Stimulated activated naive CD8-positive, alpha-beta T cell treated with anti-CD3 and anti-CD28 coated beads, Interleukin-15, amount 100 ng/mL, for 72 hours (primary cell): Measurements from ENCODE around the gene HERC6.
"Not testable (repeated sequence)": the region's sequence is repeated elsewhere in the genome, so short reads cannot be mapped to it uniquely, and the experiment has no call there.

Experiments
- ATAC-seq: fragments of 150-1000 bp; cut with Tn5 transposase; 2 replicates; pipeline ENCODE4 v1.10.0; 2021; ENCODE audit warnings: mild to moderate bottlenecking, moderate library complexity
- DNase-seq, 2 donors: peaks; one replicate each; pipeline ENCODE4 v3.0.0; 2021 to 2022
- H3K27ac Mint-ChIP-seq, 2 donors: one replicate each; pipeline ENCODE4 v1.8.0; 2022; ENCODE audit warnings: mild to moderate bottlenecking in 2 of 2, mixed read lengths in 2 of 2, moderate library complexity in 2 of 2
- H3K27me3 Mint-ChIP-seq: one replicate; pipeline ENCODE4 v1.8.0; 2022; ENCODE audit warnings: mixed read lengths
- H3K4me1 Mint-ChIP-seq: one replicate; pipeline ENCODE4 v1.8.0; 2022; ENCODE audit warnings: mild to moderate bottlenecking, mixed read lengths
- H3K4me3 Mint-ChIP-seq, 2 donors: one replicate each; pipeline ENCODE4 v1.8.0; 2022; ENCODE audit warnings: mild to moderate bottlenecking in 2 of 2, mixed read lengths in 2 of 2, moderate library complexity in 1 of 2
- H3K9me3 Mint-ChIP-seq, 2 donors: one replicate each; pipeline ENCODE4 v1.8.0; 2022; ENCODE audit warnings: mixed read lengths in 2 of 2

HERC6 gene

DNA sequence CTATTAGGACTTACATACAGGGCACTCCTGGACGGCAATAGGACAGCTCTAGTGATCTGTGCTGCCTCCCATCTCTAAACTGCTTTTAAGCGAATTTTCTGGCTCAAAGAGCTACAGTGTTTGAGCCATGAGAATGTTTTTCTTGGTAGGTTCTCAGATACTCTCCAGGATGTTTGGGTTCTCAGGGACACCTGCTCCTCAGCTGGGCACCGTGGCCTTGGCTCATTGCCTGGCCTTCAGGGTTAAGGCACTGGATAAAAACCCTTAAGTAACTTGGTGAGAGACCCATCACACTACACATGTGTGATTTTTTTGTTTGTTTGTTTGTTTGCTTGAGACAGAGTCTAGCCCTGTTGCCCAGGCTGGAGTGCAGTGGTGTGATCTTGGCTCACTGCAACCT, 39.8 kb downstream of the HERC6 start:
- Mint-ChIP-seq H3K4me3 (no peak overlapping the region), H3K4me1 (no peaks in the 10 kb centered on the region), H3K27ac (no peak overlapping the region), H3K27me3 (no peaks in the 10 kb centered on the region), H3K9me3 (no peaks in the 10 kb centered on the region)
- ATAC-seq = no peak
- DNase-seq = no peak

DNA sequence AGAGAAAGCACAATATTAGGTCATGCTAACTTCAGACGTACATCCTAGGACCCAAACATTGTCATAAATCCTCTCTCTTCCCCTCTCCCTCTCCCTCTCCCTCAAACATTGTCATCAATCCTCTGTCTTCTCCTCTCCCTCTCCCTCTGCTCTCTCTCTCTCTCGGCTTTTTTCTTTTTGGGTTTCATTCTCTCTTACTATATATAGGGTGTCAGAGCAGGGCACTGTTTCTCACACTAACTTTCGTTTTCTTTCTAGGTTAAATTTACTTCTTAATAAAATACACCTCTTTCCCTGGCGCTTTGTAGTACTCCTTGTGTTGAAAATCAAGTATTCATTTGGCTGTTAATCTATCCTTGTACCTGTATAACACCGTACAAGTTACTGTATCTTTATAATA, 41.2 kb downstream of the HERC6 start:
- H3K9me3 Mint-ChIP-seq = no peaks in the 10 kb centered on the region
- DNase-seq = no peak
- no peaks in the 10 kb centered on the region for H3K27me3 Mint-ChIP-seq
- H3K4me1 Mint-ChIP-seq = no peaks in the 10 kb centered on the region
- no peak overlapping the region for H3K27ac Mint-ChIP-seq
- no peak overlapping the region for H3K4me3 Mint-ChIP-seq
- no peak for ATAC-seq

DNA sequence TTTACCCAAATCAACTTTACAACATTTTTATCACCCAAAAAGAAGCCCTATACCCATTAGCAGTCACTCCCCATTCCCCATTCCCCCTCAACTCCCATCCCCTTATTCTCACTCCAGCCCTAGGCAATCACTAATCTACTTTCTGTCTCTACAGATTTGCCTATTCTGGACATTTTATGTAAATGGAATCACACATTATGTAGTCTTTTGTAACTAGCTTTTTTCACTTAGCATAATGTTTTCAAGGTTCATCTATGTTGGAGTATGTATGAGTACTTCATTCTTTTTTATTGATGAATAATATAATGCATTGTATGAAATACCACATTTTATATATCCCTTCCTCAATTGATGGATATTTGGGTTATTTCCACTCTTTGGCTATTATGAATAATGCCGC, 42.2 kb downstream of the HERC6 start:
- H3K27ac Mint-ChIP-seq = no peak overlapping the region
- no peaks in the 10 kb centered on the region for H3K4me1 Mint-ChIP-seq
- no peak for ATAC-seq
- H3K27me3 Mint-ChIP-seq = no peaks in the 10 kb centered on the region
- DNase-seq = no peak
- H3K4me3 Mint-ChIP-seq = no peak overlapping the region
- no peaks in the 10 kb centered on the region for H3K9me3 Mint-ChIP-seq

DNA sequence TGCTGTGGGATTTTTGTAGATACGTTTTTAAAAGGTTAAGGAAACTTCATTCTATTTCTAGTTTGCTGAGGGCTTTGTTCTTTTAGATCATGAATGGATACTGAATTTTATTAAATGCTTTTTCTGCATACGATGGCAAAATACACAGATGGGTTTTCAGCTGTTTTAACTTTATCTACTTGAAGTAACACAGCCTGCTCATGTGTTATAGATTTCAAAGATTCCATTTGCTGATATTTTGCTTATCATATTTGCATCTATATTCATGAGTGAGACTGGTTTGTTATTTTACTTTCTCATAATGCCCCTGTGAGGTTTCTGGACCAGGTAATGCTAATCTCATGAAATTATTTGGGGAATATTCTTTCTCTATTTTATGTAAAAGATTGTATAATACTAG, 43.8 kb downstream of the HERC6 start:
- Mint-ChIP-seq H3K4me1 (no peaks in the 10 kb centered on the region), H3K9me3 (no peaks in the 10 kb centered on the region)
- ATAC-seq = no peak

DNA sequence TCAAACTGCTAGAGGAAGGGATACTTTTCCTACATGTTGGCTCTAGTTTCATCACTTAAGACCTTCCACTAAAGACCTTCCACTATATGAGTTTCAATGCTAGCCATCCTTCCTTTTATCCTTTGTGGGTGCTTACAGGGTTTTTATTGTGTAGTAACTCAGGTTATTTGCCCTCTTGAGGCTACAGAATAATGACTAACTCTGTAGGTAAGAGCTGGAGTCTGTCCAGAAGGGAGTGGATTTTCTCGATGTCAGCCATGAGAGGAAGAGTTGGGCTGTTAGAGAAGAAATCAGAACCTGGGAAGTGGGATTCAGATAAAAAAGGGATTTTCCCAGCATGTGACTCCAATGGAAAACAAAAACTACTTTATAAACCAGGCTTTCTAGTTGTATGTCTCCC, 50.7 kb downstream of the HERC6 start:
- Mint-ChIP-seq H3K4me1 (no peaks in the 10 kb centered on the region), H3K4me3 (no peak overlapping the region), H3K27ac (no peak overlapping the region)

More for the DNA sequence above, 43.8 kb downstream of the HERC6 start:
- H3K27me3 Mint-ChIP-seq = no peaks in the 10 kb centered on the region
- H3K27ac Mint-ChIP-seq = no peak overlapping the region
- no peak overlapping the region for H3K4me3 Mint-ChIP-seq
- DNase-seq = no peak

GRCh38 chr4:88435987-88436693, 57.5 kb downstream of the HERC6 start:
- Mint-ChIP-seq H3K4me1 (no peaks in the 10 kb centered on the region), H3K9me3 (no peaks in the 10 kb centered on the region), H3K27me3 (no peaks in the 10 kb centered on the region), H3K27ac (peak overlapping the region in 1 of 2 donors; percentile 70), H3K4me3 (no peak overlapping the region)
- no peak for DNase-seq
- ATAC-seq = no peak

More for the DNA sequence above, 50.7 kb downstream of the HERC6 start:
- ATAC-seq (no peak), DNase-seq (no peak)
- no peaks in the 10 kb centered on the region for H3K27me3 Mint-ChIP-seq
- H3K9me3 Mint-ChIP-seq = no peaks in the 10 kb centered on the region

- not testable (repeated sequence) for H3K9me3 Mint-ChIP-seq, DNase-seq, H3K4me3 Mint-ChIP-seq, ATAC-seq, H3K27me3 Mint-ChIP-seq, H3K4me1 Mint-ChIP-seq, H3K27ac Mint-ChIP-seq
These were observed 59.2 kb downstream of the HERC6 start for GRCh38 chr4:88437873-88438272.

- DNase-seq (no peak), ATAC-seq (no peak)
- H3K27me3 Mint-ChIP-seq = no peaks in the 10 kb centered on the region
- H3K27ac Mint-ChIP-seq = peak overlapping the region; percentile 16 to 86
- no peak overlapping the region for H3K4me3 Mint-ChIP-seq
- no peaks in the 10 kb centered on the region for H3K4me1 Mint-ChIP-seq
- H3K9me3 Mint-ChIP-seq = peaks cover 8 to 12% of the 10 kb centered on the region in 2 donors
These were observed 60.6 kb downstream of the HERC6 start for GRCh38 chr4:88439161-88439760.

GRCh38 chr4:88440146-88440545, 61.5 kb downstream of the HERC6 start:
- ATAC-seq = no peak
- Mint-ChIP-seq H3K27me3 (no peaks in the 10 kb centered on the region), H3K9me3 (peaks cover 8 to 12% of the 10 kb centered on the region in 2 donors), H3K27ac (no peak overlapping the region), H3K4me1 (no peaks in the 10 kb centered on the region), H3K4me3 (no peak overlapping the region)
- DNase-seq = no peak

- ATAC-seq (no peak), DNase-seq (no peak)
- Mint-ChIP-seq H3K4me1 (no peaks in the 10 kb centered on the region), H3K4me3 (no peak overlapping the region), H3K27me3 (no peaks in the 10 kb centered on the region), H3K9me3 (peaks cover 8 to 12% of the 10 kb centered on the region in 2 donors), H3K27ac (peak overlapping the region in 1 of 2 donors; percentile 13)
These were observed 63.0 kb downstream of the HERC6 start for GRCh38 chr4:88441696-88442095.

DNA sequence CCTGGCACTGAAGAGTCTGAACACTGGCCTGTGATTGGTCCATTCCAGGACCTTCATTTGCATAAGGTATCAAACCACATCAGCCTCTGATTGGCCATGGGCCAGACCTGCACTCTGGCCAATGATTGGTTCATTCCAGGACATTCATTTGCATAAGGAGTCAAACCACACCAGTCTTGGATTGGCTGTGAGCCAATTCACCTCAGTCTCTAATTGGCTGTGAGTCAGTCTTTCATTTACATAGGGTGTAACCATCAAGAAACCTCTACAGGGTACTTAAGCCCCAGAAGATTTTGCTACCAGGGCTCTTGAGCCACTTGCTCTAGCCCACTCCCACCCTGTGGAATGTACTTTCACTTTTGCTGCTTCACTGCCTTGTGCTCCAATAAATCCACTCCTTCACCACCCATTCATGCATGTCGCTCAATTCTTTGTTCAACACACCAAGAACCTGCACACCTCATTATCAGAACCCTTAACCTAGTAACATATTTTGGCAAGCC, 64.1 kb downstream of the HERC6 start:
- Mint-ChIP-seq H3K27ac (no peak overlapping the region), H3K27me3 (no peaks in the 10 kb centered on the region), H3K9me3 (peaks cover 8 to 12% of the 10 kb centered on the region in 2 donors), H3K4me3 (no peak overlapping the region), H3K4me1 (no peaks in the 10 kb centered on the region)
- ATAC-seq = no peak
- no peak for DNase-seq

GRCh38 chr4:88443486-88443885, 64.8 kb downstream of the HERC6 start:
- H3K9me3 Mint-ChIP-seq = peaks cover 8 to 12% of the 10 kb centered on the region in 2 donors
- no peak for ATAC-seq
- no peak overlapping the region for H3K27ac Mint-ChIP-seq

GRCh38 chr4:88445252-88445651, 66.6 kb downstream of the HERC6 start:
- Mint-ChIP-seq H3K27me3 (no peaks in the 10 kb centered on the region), H3K4me1 (no peaks in the 10 kb centered on the region), H3K27ac (no peak overlapping the region), H3K9me3 (peaks cover 8 to 12% of the 10 kb centered on the region in 2 donors), H3K4me3 (no peak overlapping the region)
- ATAC-seq (no peak), DNase-seq (no peak)

More at GRCh38 chr4:88443486-88443885, 64.8 kb downstream of the HERC6 start:
- no peak overlapping the region for H3K4me3 Mint-ChIP-seq
- no peaks in the 10 kb centered on the region for H3K4me1 Mint-ChIP-seq
- H3K27me3 Mint-ChIP-seq = no peaks in the 10 kb centered on the region
- DNase-seq = no peak

- ATAC-seq (no peak), DNase-seq (no peak)
- no peaks in the 10 kb centered on the region for H3K4me1 Mint-ChIP-seq
- H3K27me3 Mint-ChIP-seq = no peaks in the 10 kb centered on the region
- H3K4me3 Mint-ChIP-seq = no peak overlapping the region
- no peak overlapping the region for H3K27ac Mint-ChIP-seq
- peaks cover 8 to 12% of the 10 kb centered on the region in 2 donors for H3K9me3 Mint-ChIP-seq
These were observed 67.5 kb downstream of the HERC6 start for GRCh38 chr4:88446124-88446523.

- ATAC-seq = no peak
- Mint-ChIP-seq H3K4me1 (no peaks in the 10 kb centered on the region), H3K9me3 (peaks cover 8% of the 10 kb centered on the region in 2 donors), H3K27me3 (no peaks in the 10 kb centered on the region), H3K27ac (no peak overlapping the region), H3K4me3 (no peak overlapping the region)
- DNase-seq = no peak
These were observed 68.9 kb downstream of the HERC6 start for GRCh38 chr4:88447371-88448095.

- ATAC-seq, H3K27ac Mint-ChIP-seq, H3K4me1 Mint-ChIP-seq, H3K9me3 Mint-ChIP-seq, DNase-seq, H3K4me3 Mint-ChIP-seq, H3K27me3 Mint-ChIP-seq: not testable (repeated sequence)
These were observed 69.6 kb downstream of the HERC6 start for GRCh38 chr4:88448211-88448765.
